HUES48 (cell line): ENCODE measurements around the gene CD3E.
"Not testable (repeated sequence)": the region's sequence is repeated elsewhere in the genome, so short reads cannot be mapped to it uniquely, and the experiment has no call there.

Experiments
- H3K27ac ChIP-seq: one replicate; pipeline ENCODE4 v1.7.0; 2013; ENCODE audit warnings: low read depth, low read length, inconsistent platforms
- H3K27me3 ChIP-seq: 2 replicates; pipeline ENCODE4 v1.6.1; 2013; ENCODE audit warnings: mild to moderate bottlenecking, low read length; ENCODE audit not compliant: control insufficient read depth, insufficient read depth
- H3K36me3 ChIP-seq: 2 replicates; pipeline ENCODE4 v1.6.1; 2013; ENCODE audit warnings: low read length; ENCODE audit not compliant: control insufficient read depth, insufficient read depth
- H3K4me1 ChIP-seq: 2 replicates; pipeline ENCODE4 v1.6.1; 2013; ENCODE audit warnings: mild to moderate bottlenecking, low read length; ENCODE audit not compliant: control insufficient read depth, insufficient read depth
- H3K4me3 ChIP-seq: 2 replicates; pipeline ENCODE4 v1.5.1; 2013; ENCODE audit warnings: mild to moderate bottlenecking, low read depth, low read length
- H3K9ac ChIP-seq: 2 replicates; pipeline ENCODE4 v1.6.1; 2013; ENCODE audit warnings: mild to moderate bottlenecking, low read depth, low read length, moderate library complexity
- H3K9me3 ChIP-seq: 2 replicates; pipeline ENCODE4 v1.6.1; 2013; ENCODE audit warnings: low read length; ENCODE audit not compliant: control insufficient read depth, insufficient read depth

The CD3E gene

DNA sequence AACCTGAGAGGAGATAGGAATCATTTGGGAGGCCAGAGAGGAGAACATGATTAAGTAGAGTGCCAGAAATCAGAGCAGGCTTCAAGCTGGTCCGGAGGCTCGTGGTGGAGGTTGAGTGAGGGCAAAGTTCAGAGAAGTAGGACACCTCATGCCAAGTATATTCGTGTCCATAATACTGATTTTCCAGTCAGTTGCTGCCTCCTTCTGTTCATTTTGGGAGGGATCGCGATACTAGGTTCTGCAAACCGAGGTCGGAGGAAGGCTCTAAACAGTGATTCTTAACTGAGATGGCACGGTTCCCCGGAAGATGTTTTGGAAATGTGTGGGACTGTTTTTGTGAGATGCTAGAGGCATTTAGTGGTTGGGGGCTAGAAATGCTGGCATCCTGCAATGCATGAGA is 13.6 kb upstream of the CD3E start:
- H3K27ac ChIP-seq, result no peak overlapping the region
- peaks cover 6% of the 10 kb centered on the region; the same call in 1 of the 2 replicates for H3K27me3 ChIP-seq

DNA sequence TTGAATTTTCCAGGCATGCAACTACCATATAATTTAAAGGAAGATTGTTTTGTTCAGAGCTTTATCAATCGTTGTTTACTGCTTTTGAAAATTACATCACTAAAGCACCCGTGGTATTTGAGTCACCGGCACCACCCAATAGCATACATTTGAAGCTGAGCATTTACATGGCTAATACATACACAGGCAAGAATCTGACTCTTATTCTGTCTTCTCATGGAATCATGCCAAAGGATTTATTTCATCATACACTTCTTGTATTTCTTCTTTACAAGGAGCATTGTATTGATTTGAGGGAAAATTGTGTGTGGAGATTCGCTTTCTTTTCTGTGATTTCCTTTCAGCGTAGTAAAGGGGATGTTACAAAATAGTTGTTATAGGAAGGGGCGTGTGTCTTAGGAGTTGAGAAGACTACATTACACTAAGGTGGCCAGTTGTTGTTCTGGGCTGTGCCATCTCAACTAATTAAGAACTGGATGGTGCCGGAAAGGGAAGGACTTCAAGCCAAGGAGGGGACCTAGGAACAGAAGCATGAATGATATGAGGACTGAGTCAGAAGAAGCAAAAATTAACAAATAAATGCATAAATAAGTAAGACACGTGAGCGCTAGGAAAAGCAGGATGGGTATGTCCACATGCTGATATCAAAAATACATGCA is 12.9 kb upstream of the CD3E start:
- no peak overlapping the region for H3K9ac ChIP-seq
- H3K9me3 ChIP-seq, result no peaks in the 10 kb centered on the region
- H3K27ac ChIP-seq, result no peak overlapping the region
- H3K27me3 ChIP-seq, result peaks cover 3% of the 10 kb centered on the region; the same call in 1 of the 2 replicates
- H3K4me3 ChIP-seq, result no peak overlapping the region
- H3K4me1 ChIP-seq, result no peaks in the 10 kb centered on the region
- no peaks in the 10 kb centered on the region for H3K36me3 ChIP-seq

More for the DNA sequence above, 13.6 kb upstream of the CD3E start:
- Histone ChIP-seq H3K9me3 (no peaks in the 10 kb centered on the region), H3K4me3 (no peak overlapping the region), H3K36me3 (no peaks in the 10 kb centered on the region), H3K9ac (no peak overlapping the region), H3K4me1 (no peaks in the 10 kb centered on the region)

DNA sequence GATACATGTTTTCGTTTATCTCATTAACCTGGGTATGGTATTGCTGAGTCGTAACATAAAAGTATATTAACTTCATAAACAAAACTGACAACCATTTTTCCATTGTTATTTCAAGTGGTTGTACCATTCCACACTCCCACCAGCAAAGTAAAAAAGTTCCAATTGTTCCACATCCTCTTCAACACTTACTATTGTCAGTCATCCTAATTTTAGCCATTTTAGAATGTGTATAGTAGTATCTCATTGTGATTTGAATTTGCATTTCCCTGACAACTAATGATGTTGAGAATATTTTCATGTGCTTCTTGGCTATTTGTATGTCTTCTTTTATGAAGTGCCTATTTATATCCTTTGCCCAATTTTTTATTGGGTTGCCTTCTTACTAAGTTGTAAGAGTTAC is 10.5 kb upstream of the CD3E start:
- H3K27me3 ChIP-seq, result peaks cover 3% of the 10 kb centered on the region; the same call in 1 of the 2 replicates
- H3K4me1 ChIP-seq, result no peaks in the 10 kb centered on the region
- no peak overlapping the region for H3K9ac ChIP-seq
- H3K9me3 ChIP-seq, result no peaks in the 10 kb centered on the region
- no peak overlapping the region for H3K27ac ChIP-seq
- no peaks in the 10 kb centered on the region for H3K36me3 ChIP-seq
- no peak overlapping the region for H3K4me3 ChIP-seq

DNA sequence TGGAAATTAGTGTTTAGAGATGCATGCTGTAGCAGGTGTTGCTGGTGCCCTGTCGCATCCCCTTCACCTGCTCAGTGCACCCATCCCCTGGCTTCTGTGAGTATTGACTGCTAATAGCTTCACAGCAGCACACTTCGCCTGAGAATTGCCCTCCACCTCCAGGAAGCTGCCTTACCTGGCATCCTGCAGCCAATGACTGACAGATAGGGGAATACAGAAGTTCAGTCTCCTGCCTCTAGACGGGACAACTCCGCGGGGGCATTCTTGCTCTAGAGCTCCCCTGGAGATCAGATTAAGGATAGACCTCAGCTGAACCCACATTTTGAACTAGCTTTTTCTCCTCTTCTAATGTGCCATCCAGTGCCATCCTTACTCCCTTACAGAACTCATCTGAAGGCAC is 9.3 kb upstream of the CD3E start:
- Histone ChIP-seq H3K36me3 (no peaks in the 10 kb centered on the region), H3K4me3 (no peak overlapping the region), H3K27ac (no peak overlapping the region), H3K27me3 (peaks cover 3% of the 10 kb centered on the region; the same call in 1 of the 2 replicates), H3K9ac (no peak overlapping the region), H3K9me3 (no peaks in the 10 kb centered on the region), H3K4me1 (no peaks in the 10 kb centered on the region)

DNA sequence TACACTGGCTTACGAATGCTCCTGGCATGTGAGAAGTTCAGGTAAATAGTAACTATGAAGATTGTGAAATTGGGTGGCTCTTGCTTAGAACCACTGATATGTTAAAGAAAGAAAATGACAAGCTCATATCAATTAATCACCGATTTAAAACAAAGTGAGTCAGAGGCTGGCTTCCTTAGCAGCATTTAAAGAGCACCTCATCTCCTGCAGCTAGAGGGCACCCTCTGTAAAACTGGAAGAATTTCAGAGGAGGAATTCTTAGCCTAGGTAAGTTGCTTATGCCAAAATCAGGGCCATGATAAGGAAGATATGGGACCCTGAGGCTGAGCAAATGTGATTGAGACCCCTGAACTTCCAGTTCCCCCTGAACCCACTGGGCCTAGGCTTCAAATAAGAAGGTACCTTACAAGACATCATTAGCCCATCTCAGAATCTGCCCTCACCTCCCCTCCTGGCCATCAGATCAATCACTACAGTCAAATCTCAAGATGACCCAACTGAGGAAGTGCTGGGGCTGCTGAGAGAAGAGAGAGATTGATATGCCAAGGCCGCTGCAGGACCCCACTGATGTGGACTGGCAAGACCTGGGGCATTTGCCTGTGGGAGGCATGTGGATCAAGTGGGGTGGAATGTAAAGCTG is 8.6 kb upstream of the CD3E start:
- no peaks in the 10 kb centered on the region for H3K9me3 ChIP-seq
- no peak overlapping the region for H3K4me3 ChIP-seq
- no peaks in the 10 kb centered on the region for H3K36me3 ChIP-seq
- no peak overlapping the region for H3K27ac ChIP-seq
- no peak overlapping the region for H3K9ac ChIP-seq
- H3K4me1 ChIP-seq, result no peaks in the 10 kb centered on the region
- peaks cover 3% of the 10 kb centered on the region; the same call in 1 of the 2 replicates for H3K27me3 ChIP-seq

DNA sequence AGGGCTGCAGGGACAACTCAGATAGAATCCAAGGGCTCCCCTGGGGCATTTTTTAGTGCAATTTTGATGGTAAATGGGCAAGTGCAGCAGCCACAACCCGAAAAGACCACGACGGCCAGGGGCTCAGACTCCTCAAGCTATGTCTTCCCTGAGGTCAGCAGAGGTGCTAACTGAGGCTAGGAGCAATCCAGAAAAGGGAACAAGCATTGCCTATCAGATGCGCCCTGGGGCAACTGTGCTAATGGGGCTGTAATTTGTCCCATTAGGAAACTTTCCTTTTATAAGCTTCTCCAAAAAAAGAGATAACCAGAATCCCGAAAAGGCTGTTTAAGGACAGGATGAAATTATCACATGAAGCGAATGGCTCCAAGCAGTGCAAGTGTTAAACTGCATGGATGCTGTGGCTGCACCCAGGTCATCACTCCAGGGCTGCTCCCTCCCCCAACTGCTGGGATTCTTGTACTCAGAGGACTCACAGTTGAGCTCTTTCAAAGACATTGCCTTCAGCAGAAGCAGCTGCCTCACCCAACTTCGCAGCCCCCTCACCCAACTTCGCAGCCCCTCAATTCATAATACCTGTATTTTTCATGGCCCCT is 2.8 kb upstream of the CD3E start:
- H3K27me3 ChIP-seq, result no peaks in the 10 kb centered on the region; the same call in 1 of the 2 replicates
- H3K36me3 ChIP-seq, result no peaks in the 10 kb centered on the region
- H3K4me1 ChIP-seq, result no peaks in the 10 kb centered on the region
- no peak overlapping the region for H3K4me3 ChIP-seq
- H3K9me3 ChIP-seq, result no peaks in the 10 kb centered on the region
- H3K27ac ChIP-seq, result no peak overlapping the region
- H3K9ac ChIP-seq, result no peak overlapping the region

DNA sequence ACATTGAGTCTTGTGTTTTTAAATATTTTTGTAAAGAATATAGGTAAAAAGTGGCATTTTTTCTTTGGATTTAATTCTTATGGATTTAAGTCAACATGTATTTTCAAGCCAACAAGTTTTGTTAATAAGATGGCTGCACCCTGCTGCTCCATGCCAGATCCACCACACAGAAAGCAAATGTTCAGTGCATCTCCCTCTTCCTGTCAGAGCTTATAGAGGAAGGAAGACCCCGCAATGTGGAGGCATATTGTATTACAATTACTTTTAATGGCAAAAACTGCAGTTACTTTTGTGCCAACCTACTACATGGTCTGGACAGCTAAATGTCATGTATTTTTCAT is 333 bp upstream of the CD3E start:
- Histone ChIP-seq H3K27me3 (no peaks in the 10 kb centered on the region; the same call in 1 of the 2 replicates), H3K27ac (no peak overlapping the region), H3K4me3 (no peak overlapping the region), H3K36me3 (no peaks in the 10 kb centered on the region), H3K9ac (no peak overlapping the region), H3K9me3 (no peaks in the 10 kb centered on the region), H3K4me1 (no peaks in the 10 kb centered on the region)

DNA sequence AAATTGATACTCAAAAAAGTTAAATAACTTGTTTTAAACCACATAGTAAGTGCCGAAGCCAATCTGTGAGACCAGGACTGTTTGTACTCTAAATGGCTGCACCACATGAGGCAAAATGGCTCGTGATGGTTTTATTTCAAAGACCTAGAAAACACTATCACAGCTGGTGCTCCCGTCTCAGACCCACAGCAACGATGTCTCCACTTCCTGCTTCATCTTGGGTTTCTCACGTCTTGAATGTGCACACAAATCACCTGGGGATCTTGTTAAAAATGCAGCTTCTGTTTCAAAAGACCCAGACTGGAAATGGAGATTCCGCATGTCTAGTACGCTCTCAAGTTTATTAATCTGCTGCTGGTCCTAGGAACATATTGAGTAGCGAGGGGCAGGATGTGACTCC is 1.2 kb downstream of the CD3E start:
- Histone ChIP-seq H3K9ac (no peak overlapping the region), H3K27me3 (no peaks in the 10 kb centered on the region; the same call in 1 of the 2 replicates), H3K4me1 (no peaks in the 10 kb centered on the region), H3K9me3 (no peaks in the 10 kb centered on the region), H3K36me3 (no peaks in the 10 kb centered on the region), H3K27ac (no peak overlapping the region), H3K4me3 (no peak overlapping the region)

DNA sequence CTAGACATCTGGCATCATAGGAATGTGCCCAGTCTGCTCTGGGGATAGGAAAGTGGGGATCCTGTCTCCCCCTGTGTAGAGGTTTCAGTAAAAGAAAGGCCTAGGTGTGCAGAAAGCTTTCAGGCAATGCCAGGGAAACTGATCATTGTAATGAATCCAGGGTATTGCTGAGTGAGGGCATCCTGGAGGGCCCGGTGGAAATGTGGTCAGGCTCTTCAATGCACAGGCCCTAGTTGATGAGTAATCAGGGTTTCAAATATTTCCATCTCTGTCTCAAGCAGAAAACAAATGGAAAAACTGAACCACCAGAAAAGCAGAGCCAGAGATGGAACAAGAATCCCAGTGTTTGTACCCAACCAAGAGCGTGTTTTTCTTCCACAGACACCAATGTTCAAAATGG is 2.0 kb downstream of the CD3E start:
- Histone ChIP-seq H3K36me3 (no peaks in the 10 kb centered on the region), H3K4me1 (no peaks in the 10 kb centered on the region), H3K27me3 (no peaks in the 10 kb centered on the region; the same call in 1 of the 2 replicates), H3K9me3 (no peaks in the 10 kb centered on the region), H3K27ac (no peak overlapping the region), H3K4me3 (no peak overlapping the region), H3K9ac (no peak overlapping the region)

DNA sequence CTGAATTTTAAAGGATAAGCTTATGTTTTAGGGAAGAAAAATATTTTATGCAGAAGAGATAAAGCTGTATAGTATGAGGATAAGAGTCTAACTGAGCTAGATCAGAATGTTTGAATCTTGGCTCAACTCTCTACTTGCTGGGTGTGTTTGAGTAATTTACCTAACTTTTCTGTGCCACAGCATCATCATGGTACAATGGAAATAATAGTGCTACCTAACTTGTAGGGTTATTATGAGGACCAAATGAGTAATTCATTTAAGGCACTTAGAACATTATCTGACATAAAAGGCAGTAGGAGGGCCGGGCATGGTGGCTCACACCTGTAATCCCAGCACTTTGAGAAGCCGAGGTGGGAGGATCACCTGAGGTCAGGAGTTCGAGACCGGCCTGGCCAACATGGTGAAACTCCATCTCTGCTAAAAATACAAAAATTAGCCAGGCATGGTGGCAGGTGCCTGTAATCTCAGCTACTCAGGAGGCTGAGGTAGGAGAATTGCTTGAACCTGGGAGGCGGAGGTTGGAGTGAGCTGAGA is 4.5 kb downstream of the CD3E start:
- not testable (repeated sequence) for H3K36me3 ChIP-seq, H3K9me3 ChIP-seq, H3K27ac ChIP-seq, H3K4me1 ChIP-seq, H3K4me3 ChIP-seq, H3K27me3 ChIP-seq, H3K9ac ChIP-seq

DNA sequence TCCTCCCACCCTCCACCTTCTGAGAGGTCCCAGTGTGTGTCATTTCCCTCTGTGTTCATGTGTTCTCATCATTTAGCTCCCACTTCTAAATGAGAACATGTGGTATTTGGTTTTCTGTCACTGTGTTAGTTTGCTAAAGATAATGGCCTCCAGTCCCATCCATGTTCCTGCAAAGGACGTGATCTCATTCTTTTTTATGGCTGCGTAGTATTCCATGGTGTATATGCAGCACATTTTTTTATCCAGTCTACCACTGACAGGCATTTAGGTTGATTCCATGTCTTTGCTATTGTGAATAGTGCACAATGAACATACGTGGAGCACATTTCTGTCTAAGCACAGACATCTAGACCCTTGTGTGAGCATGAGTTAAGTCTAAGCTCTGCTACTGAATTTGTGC is 5.7 kb downstream of the CD3E start:
- peaks cover 5% of the 10 kb centered on the region for H3K4me1 ChIP-seq
- H3K36me3 ChIP-seq, result no peaks in the 10 kb centered on the region
- H3K27ac ChIP-seq, result no peak overlapping the region
- H3K9me3 ChIP-seq, result no peaks in the 10 kb centered on the region
- H3K4me3 ChIP-seq, result no peak overlapping the region
- no peak overlapping the region for H3K9ac ChIP-seq
- no peaks in the 10 kb centered on the region; the same call in 1 of the 2 replicates for H3K27me3 ChIP-seq
